ENCODE measurements around the gene ATP6V0D1. TPM values are rescaled to one million over a fixed set of nuclear protein-coding genes. Genes with fewer than 3 reads are reported as not detected.

The ATP6V0D1 gene
- total RNA-seq, 1 experiment from 2014 or later = 145 TPM

DNA sequence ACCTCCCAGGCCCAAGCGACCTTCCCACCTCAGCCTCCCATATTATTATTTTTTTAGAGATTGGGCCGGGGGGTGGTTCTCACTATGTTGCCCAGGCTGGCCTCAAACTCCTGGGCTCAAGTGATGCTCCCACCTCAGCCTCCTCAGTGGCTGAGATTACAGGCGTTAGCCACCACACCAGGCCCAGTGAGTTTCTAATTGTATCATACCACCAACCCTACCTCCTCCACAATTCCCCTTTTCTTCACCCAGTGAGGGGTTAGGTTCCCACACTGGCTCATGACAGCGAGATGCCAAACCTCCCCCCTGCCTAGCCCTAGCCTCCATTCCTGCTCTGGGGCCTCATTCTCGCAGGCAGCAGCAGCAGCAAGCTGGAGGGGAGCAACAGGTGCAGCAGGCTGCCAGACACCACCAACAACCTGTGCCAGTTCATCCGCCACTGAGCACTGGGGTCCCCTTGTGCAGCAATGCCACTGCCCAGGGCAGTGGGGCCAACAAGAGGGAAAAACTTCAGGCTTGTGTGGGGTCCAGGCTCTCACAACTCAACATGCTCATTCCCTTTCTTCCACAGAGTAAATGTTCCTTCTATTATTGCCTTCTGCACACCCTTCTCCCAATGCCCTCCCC lies 9.1 kb downstream of the ATP6V0D1 start:
- in situ Hi-C loops (cut with HindIII; ENCODE audit: low pct_unique_long_range_greater_than_20kb, low sequenced_read_pairs) = no loop called here

DNA sequence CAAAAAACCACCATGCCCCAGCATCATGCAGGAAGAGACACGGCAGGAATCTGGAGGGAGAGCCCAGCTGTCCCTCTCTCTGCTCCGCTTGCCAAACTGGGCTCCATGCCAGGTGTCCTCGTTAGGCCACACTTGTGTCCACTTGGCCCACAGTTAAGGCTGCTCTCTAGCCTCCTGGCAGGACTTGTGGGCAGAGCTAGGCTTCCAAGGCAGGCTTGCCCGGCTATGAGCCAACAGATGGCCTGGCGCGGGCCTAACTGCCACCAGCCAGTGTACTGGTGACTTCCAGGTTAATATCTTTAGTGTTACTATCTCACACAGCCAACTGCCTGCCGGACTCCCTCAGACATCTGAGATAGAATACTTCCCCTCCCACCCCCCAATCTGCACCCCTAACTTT lies 10.6 kb downstream of the ATP6V0D1 start:
- in situ Hi-C loops (cut with HindIII; ENCODE audit: low pct_unique_long_range_greater_than_20kb, low sequenced_read_pairs) = no loop called here
- no peak for DNase-seq (ENCODE audit: low read depth, low spot score)

More for the DNA sequence above, 9.1 kb downstream of the ATP6V0D1 start:
- DNase-seq (ENCODE audit: low read depth, low spot score) = no peak

DNA sequence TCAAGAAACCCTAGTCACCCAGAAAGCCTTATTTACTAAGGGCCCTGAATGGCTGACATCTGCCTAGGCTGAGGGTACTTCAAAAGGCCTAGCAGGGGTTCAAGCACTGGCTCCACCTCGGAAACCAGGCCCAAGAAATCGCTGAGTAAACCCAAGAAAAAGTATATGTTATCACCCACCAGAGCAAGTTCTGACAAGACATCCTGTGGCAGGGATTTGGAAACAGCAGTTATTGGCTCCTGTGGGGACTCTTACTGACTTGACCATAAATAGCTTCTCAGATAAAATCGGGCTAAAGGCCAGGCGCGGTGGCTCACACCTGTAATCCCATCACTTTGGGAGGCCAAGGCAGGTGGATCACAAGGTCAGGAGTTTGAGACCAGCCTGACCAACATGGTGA lies 12.2 kb downstream of the ATP6V0D1 start:
- in situ Hi-C loops (cut with HindIII; ENCODE audit: low pct_unique_long_range_greater_than_20kb, low sequenced_read_pairs) = no loop called here
- no peak for DNase-seq (ENCODE audit: low read depth, low spot score)

DNA sequence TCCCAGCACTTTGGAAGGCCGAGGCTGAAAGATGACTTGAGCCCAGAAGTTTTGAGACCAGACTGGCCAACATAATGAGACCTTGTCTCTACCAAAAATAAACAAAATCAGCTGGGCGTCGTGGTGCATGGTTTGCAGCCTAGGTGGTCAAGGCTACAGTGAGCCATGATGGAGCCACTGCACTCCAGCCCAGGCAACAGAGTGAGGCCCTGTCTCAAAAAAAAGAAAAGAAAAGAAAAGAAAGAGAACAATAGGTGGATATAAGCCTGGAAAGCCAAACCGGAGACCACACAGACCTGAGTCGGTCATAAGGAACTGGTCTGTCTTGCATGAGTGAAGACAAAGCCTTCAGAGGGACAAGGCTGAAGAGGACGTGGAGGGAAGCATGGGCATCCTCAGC lies 14.4 kb downstream of the ATP6V0D1 start:
- DNase-seq (ENCODE audit: low read depth, low spot score) = no peak
- in situ Hi-C loops (cut with HindIII; ENCODE audit: low pct_unique_long_range_greater_than_20kb, low sequenced_read_pairs) = no loop called here

DNA sequence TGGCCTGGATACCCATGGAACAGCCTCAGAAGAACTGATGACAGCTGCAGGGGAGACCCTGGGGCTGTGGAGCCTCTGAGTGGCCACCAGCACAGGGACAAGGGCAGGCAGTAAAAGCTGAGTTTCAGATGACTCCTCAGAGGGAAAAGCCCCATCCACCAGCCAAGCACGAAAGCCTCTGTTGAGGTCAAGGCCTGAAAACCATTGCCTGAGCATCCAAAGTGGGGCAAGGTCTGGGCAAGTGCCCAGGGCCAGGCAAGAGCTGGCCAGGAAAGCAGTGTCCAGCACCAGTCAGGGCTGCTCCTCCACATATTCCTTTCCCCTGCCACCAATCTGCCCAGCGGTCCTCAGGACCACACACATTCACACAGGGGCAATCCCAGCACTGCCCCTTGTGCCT lies 16.4 kb downstream of the ATP6V0D1 start:
- no peak for DNase-seq (ENCODE audit: low read depth, low spot score)
- in situ Hi-C loops (cut with HindIII; ENCODE audit: low pct_unique_long_range_greater_than_20kb, low sequenced_read_pairs) = no loop called here

DNA sequence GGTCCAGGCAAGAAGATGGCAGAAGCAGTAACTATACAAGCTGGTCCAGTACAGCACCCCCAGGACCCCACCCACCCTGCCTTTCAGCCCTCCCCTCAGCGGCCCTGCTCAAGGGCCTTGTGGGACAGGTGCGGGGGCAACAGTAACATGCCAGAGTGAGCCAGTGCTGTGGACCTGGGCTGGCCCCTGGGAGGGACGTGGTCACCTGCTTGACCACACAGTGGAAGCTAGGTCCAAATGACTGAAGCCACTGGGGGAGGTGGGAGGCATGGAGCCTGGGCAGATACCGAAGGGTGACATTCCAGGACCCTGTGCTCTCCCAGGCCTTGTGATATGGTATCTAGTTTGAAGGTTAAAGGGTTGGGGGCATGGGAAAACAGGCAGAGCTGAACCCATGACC lies 17.3 kb downstream of the ATP6V0D1 start:
- in situ Hi-C loops (cut with HindIII; ENCODE audit: low pct_unique_long_range_greater_than_20kb, low sequenced_read_pairs) = no loop called here
- DNase-seq (ENCODE audit: low read depth, low spot score) = no peak

DNA sequence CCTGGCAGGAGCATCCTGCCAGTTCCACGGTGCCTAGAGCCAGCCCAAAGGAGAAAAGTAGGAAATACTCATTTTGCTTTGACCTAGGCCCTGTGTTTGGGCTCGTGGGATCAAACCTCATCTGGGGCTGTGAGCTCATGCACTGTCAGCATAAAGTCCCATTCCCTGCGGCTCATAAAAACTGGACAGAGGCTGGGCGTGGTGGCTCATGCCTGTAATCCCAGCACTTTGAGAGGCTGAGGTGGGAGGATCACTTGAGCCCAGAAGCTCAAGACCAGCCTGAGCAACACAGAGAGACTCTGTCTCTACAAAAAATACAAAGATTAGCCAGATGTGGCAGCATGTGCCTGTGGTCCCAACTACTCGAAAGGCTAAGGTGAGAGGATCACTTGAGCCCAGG lies 17.9 kb downstream of the ATP6V0D1 start:
- DNase-seq (ENCODE audit: low read depth, low spot score) = no peak
- in situ Hi-C loops (cut with HindIII; ENCODE audit: low pct_unique_long_range_greater_than_20kb, low sequenced_read_pairs) = no loop called here

DNA sequence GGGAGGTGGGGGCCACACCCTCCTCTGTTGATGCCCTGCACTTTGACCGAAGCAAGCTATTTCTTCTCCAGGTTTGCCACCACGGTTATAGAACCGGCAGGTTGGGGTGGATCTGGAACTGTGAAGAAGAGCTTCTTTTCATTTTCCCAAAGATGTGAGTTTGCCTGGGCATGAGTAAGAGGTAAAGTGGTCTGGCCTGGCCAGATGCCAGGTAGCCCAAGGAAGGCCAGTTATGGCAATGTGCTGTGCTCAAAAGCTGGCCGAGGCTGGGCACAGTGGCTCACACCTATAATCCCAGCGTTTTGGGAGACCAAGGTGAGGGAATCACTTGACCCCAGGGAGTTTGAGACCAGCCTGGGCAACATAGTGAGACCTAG lies 18.7 kb downstream of the ATP6V0D1 start:
- in situ Hi-C loops (cut with HindIII; ENCODE audit: low pct_unique_long_range_greater_than_20kb, low sequenced_read_pairs) = no loop called here
- no peak for DNase-seq (ENCODE audit: low read depth, low spot score)

DNA sequence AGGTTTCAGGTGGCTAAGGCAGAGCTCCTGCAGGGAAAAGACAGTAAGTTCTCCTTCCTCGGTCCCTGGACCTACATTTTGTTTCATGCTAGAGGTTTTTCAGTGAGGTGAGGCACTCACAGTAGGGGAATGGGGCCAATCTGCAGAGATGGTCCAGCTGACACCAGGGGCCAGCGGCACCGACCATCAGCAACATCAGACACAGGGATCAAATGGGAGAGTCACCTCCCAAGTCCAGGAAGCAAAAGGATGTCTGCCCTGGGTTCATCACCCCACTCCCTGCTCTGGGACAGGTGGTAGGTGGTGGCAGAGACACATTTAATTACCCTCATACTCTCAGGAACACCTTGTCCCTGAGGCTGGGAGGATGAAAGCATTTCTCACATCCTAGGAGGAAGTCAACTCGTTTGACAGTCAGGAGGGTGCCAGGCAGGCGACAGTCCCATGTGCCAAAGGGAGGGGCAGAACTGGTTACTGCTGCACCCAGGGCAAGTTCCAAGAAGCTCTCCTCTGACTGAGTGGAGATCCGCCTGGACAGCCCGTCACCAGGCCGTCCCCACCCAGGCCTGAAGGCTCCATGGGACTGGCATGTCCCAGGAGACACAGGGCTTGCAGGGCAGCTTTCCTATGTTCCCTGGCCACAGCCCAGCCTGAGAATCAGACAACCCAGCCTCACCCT lies 19.2 kb downstream of the ATP6V0D1 start:
- DNase-seq (ENCODE audit: low read depth, low spot score) = no peak
- in situ Hi-C loops (cut with HindIII; ENCODE audit: low pct_unique_long_range_greater_than_20kb, low sequenced_read_pairs) = no loop called here

DNA sequence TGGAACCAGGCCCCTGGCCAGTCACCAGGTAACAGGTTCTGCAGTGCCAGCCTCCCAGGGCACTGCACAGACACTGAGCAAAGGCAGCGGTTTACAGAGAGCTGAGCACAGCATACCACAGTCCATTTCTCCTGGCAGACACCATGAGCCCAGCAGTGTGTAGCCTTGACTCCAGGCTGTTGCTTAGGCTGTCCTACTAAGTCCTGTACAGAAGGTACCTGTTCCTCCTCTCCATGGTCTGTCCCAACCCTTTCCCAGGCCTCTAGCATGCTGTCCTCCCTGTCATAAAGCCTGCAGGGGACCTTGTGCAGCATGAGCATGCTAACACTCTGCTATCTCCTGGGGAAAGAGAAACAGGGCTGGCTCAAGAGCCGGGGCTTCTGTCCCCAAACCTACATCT lies 20.0 kb downstream of the ATP6V0D1 start:
- in situ Hi-C loops (cut with HindIII; ENCODE audit: low pct_unique_long_range_greater_than_20kb, low sequenced_read_pairs) = no loop called here
- DNase-seq (ENCODE audit: low read depth, low spot score) = no peak

DNA sequence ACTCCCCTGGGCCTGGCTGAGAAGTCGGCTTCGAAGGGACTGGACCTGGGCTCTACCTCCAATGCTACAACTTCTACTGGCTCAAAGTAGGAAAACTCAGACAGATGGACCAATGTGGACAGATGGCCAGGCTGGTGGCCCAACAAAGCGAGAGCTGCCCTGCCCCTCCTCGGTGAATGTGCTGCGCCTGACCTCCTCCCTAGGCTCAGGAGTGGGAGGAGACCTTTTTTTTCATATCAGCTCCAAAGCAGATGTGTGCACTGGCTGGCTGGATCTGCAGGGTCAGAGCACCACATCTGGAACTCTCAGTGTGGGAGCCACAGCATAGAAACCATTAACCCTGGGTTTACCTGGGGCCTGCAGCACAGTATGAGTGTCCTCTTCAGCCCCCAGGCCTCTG lies 20.8 kb downstream of the ATP6V0D1 start:
- in situ Hi-C loops (cut with HindIII; ENCODE audit: low pct_unique_long_range_greater_than_20kb, low sequenced_read_pairs) = no loop called here
- DNase-seq (ENCODE audit: low read depth, low spot score) = no peak

DNA sequence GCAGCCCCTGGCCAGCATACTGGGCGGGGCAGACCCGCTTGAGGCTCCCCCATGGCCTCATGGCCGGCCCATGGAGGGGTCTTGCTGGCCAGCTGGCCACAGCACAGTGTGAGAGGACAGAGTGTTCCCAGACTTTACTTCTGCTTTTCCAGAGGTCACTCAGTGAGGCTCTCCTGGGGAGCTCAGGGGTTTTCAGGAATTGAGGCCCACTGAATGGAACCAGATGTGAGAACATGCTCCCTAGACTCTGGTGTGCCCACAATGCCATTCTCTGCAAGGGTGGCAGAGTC lies 21.2 kb downstream of the ATP6V0D1 start:
- in situ Hi-C loops (cut with HindIII; ENCODE audit: low pct_unique_long_range_greater_than_20kb, low sequenced_read_pairs) = no loop called here

DNA sequence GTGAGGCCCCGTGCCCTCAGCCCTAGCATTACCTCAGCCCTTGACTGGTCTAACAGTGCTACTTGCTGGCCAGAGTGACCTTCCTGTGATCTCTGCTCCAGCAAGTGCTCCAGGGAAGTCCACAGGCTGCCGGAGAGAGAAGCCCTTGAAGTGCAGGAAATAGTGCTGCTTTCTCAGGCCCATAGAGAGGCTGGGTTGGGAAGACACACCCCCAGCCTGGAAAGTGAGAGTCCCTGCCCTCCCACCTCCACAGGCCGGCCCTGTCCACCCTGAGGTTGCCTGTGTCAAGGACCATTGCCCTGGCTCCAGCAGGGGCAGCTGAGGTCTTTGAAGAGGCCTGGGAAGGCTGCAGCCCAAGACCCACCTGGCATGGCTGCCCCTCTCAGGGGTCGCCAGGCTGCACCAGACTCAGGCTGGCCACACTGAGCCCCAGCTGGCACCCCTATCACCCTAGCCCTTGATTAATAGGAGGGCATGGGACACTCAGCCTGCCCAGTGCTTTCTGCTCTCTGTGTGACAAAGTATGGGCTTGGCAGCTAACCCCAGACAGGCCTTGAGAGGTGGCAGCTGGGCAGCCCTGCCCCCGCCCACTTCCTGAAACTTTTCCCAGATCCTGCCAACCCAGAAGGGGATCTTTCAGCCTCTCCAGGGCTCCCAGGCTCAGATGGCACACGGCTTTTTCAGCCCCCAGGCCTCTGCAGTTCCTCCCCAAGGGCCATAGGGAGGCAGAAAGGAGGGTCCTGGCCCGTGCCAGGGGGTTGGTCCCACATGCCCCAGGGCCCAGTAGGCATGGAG lies 21.7 kb downstream of the ATP6V0D1 start:
- in situ Hi-C loops (cut with HindIII; ENCODE audit: low pct_unique_long_range_greater_than_20kb, low sequenced_read_pairs) = no loop called here
- no peak for DNase-seq (ENCODE audit: low read depth, low spot score)

More for the DNA sequence above, 21.2 kb downstream of the ATP6V0D1 start:
- DNase-seq (ENCODE audit: low read depth, low spot score) = no peak

DNA sequence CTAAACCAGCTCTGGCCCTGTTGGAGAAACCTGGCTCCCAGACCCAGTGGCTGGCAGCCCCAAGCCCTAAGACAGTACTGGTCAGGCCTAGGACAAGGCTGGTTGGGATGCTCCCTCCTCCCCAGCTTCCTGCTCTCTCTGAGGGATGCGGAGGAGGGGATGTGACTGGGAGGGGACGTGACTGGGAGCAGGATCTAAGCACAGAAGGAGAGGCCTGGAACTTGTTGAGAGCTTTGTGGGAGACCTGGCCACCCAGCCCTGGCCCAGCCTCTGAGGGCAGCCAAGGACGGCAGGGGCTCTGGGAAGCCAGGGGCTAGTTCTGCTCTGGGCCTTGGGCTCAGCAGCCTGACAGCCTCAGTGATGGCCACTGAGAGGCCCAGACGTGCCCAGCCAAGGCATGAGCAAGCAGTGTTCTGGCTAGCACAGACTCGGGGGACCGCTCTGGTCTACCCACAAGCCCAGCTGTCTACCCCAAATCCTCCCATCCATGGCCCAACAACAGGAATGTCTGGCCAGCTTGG lies 22.8 kb downstream of the ATP6V0D1 start:
- DNase-seq (ENCODE audit: low read depth, low spot score) = no peak
- in situ Hi-C loops (cut with HindIII; ENCODE audit: low pct_unique_long_range_greater_than_20kb, low sequenced_read_pairs) = no loop called here

DNA sequence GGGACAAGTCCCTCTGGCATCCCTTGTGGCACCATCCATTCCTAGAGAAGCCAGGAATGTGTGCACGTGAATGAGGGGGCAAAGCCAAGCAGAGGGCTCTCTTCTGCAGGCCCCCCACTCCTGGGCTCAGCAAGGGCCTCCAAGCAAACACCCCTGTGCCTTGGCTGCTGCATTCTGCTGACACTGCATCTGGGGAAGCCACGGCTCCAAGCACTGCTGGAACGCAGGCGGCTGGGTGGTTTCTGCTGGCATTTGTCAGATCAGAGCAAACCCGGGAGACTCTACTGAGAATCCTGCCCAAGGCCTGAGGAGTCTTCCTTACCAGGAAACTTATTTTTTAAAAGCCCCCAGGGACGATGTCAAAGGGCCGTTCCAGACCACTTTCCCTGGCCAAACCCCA lies 23.3 kb downstream of the ATP6V0D1 start:
- no peak for DNase-seq (ENCODE audit: low read depth, low spot score)
- in situ Hi-C loops (cut with HindIII; ENCODE audit: low pct_unique_long_range_greater_than_20kb, low sequenced_read_pairs) = no loop called here

DNA sequence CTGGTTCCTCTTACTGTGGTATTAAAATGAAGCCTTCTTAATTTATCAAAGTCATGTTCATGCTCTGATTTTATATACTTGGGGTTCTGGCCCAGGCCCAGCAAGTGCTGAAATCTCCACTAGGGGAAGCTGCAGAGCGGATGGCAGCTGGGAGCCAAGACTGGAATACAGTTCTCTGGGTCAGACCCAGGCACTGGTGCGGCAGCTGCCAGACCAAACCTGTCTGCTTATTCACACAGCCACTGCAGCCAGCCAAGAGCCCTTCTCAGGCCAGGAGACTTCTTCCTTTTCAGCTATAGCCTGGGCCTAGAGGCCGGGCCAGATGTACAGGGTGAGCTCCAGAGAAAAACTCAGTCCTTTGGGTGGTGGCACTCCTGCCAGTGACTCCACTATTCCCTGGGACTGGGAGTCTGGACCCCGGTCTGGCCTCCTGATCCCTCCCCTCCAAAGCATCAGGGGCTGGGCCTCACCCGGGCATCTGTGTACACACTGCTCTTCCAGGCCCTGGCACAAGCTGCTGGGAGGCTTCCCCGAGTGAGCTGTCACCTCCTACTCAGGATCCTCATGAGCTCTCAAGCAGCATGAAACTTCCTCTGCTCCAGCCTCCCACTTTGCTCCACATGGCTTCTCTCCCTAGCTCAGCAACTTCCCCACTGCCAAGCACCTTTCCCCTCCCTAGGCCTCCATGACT lies 24.4 kb downstream of the ATP6V0D1 start:
- DNase-seq (ENCODE audit: low read depth, low spot score) = peak; percentile 13
- in situ Hi-C loops (cut with HindIII; ENCODE audit: low pct_unique_long_range_greater_than_20kb, low sequenced_read_pairs) = no loop called here

DNA sequence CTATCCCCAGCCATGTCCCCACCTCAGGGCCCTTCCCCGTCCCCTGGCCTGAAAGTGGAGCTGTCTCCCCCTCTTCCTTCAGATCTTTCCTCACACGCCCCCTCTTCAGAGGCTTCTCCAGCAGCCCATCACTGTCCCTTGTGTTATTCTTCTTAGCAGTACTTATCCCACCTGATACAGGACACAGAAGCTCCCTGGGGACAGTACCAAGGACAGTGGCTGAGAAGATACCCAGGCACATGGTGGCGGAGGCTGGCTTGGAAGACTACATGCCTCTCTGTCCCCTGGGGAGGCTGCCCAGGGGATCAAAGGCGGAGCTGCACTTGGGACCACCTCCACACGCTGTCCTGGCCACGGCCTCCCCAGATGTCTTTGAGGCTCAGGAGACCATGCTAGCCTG lies 26.1 kb downstream of the ATP6V0D1 start:
- no peak for DNase-seq (ENCODE audit: low read depth, low spot score)
- in situ Hi-C loops (cut with HindIII; ENCODE audit: low pct_unique_long_range_greater_than_20kb, low sequenced_read_pairs) = no loop called here

DNA sequence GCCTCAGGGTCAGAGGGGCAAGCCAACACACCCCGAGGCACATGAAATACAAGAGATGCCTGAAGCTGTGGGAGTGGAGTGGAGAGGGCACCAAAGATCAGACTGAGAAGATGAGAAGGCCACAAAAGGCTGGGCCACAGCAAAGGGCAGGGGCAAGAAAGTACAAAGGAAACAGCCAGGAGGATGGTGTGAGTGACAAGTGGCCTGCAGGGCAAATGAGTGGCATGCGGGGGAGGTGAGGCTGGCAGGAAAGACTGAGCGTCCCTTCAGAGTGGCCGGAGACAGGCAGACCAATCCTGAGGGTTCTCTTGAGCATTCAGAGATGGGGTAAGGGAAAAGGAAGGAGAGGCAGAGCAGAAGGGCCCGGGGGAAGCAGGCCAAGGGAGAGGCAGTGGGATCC lies 26.9 kb downstream of the ATP6V0D1 start:
- in situ Hi-C loops (cut with HindIII; ENCODE audit: low pct_unique_long_range_greater_than_20kb, low sequenced_read_pairs) = no loop called here
- no peak for DNase-seq (ENCODE audit: low read depth, low spot score)
